ENCODE data around the gene WDPCP.

- TF ChIP-seq CTCF (IDR thresholded peaks at IDR 0.05) (no peak), POLR2A (IDR thresholded peaks at IDR 0.05) (no peak)
Observed at GRCh38 chr2:63484481-63484880, 103.8 kb downstream of the WDPCP start.
